OCI-LY7 (cell line): ENCODE data around the gene RHOD. TPM values are rescaled to one million over a fixed set of nuclear protein-coding genes. Genes with fewer than 3 reads are reported as not detected.

ENCODE experiments used
- BruUV-seq: library from RNA; stranded (reverse); fragments of 400-500 nt; replicated peaks from 2 replicates; lab custom pipeline; 2021; lab: Mats Ljungman, UMichigan
- CTCF ChIA-PET: fragments of 300-600 bp; sonication (Branson Sonifier 250); formaldehyde crosslinking; loops from one replicate; lab custom pipeline; 2022; ENCODE audit warnings: antibody characterized with exemption; ENCODE audit not compliant: unreplicated experiment; lab: Charles Lee
- POLR2A ChIA-PET: fragments of 300-600 bp; sonication (Branson Sonifier 250); formaldehyde crosslinking; loops from one replicate; lab custom pipeline; 2022; ENCODE audit warnings: antibody characterized with exemption; lab: Charles Lee
- DNase-seq: peaks from one replicate; pipeline ENCODE4 v3.0.0-alpha.2; 2015; ENCODE audit warnings: low spot score
- H2AFZ ChIP-seq: fragments of 200-600 bp; sonication (generic), shearing (Covaris generic); 2 replicates; pipeline ENCODE4 v1.6.1; 2014; ENCODE audit warnings: mild to moderate bottlenecking, antibody characterized with exemption, low read length, moderate library complexity
- H3K27ac ChIP-seq: fragments of 200-600 bp; sonication (generic); 2 replicates; pipeline ENCODE4 v1.5.1; 2014; ENCODE audit warnings: mixed run types, low read depth, mild to moderate bottlenecking, moderate library complexity, low read length, inconsistent platforms; ENCODE audit not compliant: poor library complexity, severe bottlenecking
- H3K36me3 ChIP-seq: fragments of 200-600 bp; sonication (generic); 2 replicates; pipeline ENCODE4 v1.6.1; 2014; ENCODE audit warnings: mild to moderate bottlenecking, antibody characterized with exemption, low read length, moderate library complexity, mixed read lengths; ENCODE audit not compliant: insufficient read depth
- H3K4me1 ChIP-seq: fragments of 200-600 bp; sonication (generic); 2 replicates; pipeline ENCODE4 v1.5.1; 2014; ENCODE audit warnings: mild to moderate bottlenecking, low read length; ENCODE audit not compliant: insufficient read depth, poor library complexity, severe bottlenecking
- H3K4me2 ChIP-seq: fragments of 200-600 bp; sonication (generic); 2 replicates; pipeline ENCODE4 v1.6.1; 2014; ENCODE audit warnings: mild to moderate bottlenecking, low read length
- H3K4me3 ChIP-seq: fragments of 200-600 bp; sonication (generic); 2 replicates; pipeline ENCODE4 v1.5.1; 2014; ENCODE audit warnings: mild to moderate bottlenecking, low read depth, low read length; ENCODE audit not compliant: poor library complexity, severe bottlenecking
- H3K79me2 ChIP-seq: fragments of 200-600 bp; sonication (generic); 2 replicates; pipeline ENCODE4 v1.6.1; 2016; ENCODE audit warnings: low read depth, mild to moderate bottlenecking, low read length, moderate library complexity, mixed read lengths; ENCODE audit not compliant: insufficient read depth
- H3K9me2 ChIP-seq: fragments of 200-600 bp; sonication (generic); 2 replicates; pipeline ENCODE4 v1.6.1; 2016; ENCODE audit warnings: mild to moderate bottlenecking, low read length, mixed read lengths; ENCODE audit not compliant: insufficient read depth
- H3K9me3 ChIP-seq: fragments of 200-600 bp; sonication (generic); 2 replicates; pipeline ENCODE4 v1.6.1; 2014; ENCODE audit warnings: mild to moderate bottlenecking, mixed run types, low read length, mixed read lengths
- H4K20me1 ChIP-seq: fragments of 200-600 bp; sonication (generic); 2 replicates; pipeline ENCODE4 v1.6.1; 2014; ENCODE audit warnings: mild to moderate bottlenecking, antibody characterized with exemption, low read length, moderate library complexity, mixed read lengths; ENCODE audit not compliant: insufficient read depth
- EZH2phosphoT487 ChIP-seq: fragments of 200-600 bp; sonication (generic); IDR thresholded peaks from 2 replicates; pipeline ENCODE4 v1.6.1; 2018; ENCODE audit warnings: low read depth, borderline replicate concordance, mild to moderate bottlenecking, mixed run types, antibody characterized with exemption, low read length, moderate library complexity, mixed read lengths
- intact Hi-C: fragments of 100-400 bp; cut with micrococcal nuclease; formaldehyde crosslinking; loops from one replicate; pipeline ENCODE4 v1.10.0; 2022; ENCODE audit not compliant: unreplicated experiment
- total RNA-seq, 2 experiments: library from RNA; depleted of rRNA in 1 of 2; stranded (reverse); fragments of >200 nt in 1 of 2; shearing (Covaris generic) in 1 of 2; gene quantifications; 2 replicates each; pipeline ENCODE4 v1.2.3, GENCODE V29; 2014 to 2022
- TF ChIP-seq, protein P1 (sequence below): fragments of 200-600 bp; sonication (generic); conservative IDR thresholded peaks from 2 replicates; pipeline ENCODE4 v1.5.1; 2014; ENCODE audit warnings: mild to moderate bottlenecking, antibody characterized with exemption, low read length, moderate library complexity, mixed read lengths

Gene RHOD
- total RNA-seq, 2 experiments from 2014 or later = not detected

DNA sequence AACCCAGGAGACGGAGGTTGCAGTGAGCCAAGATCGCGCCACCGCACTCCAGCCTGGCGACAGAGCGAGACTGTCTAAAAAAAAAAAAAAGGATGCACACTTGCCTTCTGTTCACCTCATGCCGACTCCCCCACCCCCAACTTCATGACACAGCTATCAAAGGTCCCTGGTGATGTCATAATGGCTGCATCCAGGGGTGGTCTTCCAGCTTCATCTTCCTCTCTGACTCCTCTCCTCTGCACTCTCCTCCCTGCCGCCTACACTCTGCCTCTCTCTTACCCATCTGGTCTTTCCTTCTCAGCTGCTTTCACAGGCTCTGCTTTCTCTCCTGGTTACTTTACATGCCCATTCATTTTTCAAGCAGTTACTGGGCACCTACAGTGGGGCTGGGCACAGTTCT is 46.0 kb downstream of the RHOD start:
- POLR2A ChIA-PET = interaction anchor here (0.7 kb wide), 2 partner anchors 22 to 75 kb away, joined by 3 read pairs; no protein-coding TSS in a partner anchor
- H3K4me3 ChIP-seq = no peak overlapping the region

DNA sequence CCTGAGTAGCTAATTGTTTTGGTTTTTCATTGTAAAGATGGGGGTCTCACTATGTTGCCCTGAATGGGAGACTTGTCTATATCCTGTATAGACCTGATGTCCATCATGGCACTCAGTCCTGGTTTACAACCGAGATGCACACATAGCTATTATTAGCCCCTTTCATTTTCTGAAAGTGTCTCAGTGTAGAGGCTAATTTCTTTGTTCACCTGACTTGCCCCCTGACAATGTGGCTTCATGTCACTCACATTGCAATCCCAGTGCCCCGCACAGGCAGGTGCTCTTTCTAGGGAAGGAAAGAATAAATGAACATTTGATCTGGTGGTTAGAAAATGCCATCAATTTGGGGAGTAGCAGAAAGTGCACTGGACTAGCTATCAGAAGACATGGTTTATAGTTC is 49.3 kb downstream of the RHOD start:
- H3K9me2 ChIP-seq = no peaks in the 10 kb centered on the region
- DNase-seq = no peak
- peak overlapping the region; percentile 11 for H2AFZ ChIP-seq
- no peak for TF ChIP-seq EZH2phosphoT487
- TF ChIP-seq, protein P1, sequence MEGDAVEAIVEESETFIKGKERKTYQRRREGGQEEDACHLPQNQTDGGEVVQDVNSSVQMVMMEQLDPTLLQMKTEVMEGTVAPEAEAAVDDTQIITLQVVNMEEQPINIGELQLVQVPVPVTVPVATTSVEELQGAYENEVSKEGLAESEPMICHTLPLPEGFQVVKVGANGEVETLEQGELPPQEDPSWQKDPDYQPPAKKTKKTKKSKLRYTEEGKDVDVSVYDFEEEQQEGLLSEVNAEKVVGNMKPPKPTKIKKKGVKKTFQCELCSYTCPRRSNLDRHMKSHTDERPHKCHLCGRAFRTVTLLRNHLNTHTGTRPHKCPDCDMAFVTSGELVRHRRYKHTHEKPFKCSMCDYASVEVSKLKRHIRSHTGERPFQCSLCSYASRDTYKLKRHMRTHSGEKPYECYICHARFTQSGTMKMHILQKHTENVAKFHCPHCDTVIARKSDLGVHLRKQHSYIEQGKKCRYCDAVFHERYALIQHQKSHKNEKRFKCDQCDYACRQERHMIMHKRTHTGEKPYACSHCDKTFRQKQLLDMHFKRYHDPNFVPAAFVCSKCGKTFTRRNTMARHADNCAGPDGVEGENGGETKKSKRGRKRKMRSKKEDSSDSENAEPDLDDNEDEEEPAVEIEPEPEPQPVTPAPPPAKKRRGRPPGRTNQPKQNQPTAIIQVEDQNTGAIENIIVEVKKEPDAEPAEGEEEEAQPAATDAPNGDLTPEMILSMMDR = no peak
- intact Hi-C loops = no loop called here
- no peak overlapping the region for H3K4me3 ChIP-seq
- no peak overlapping the region for H3K27ac ChIP-seq
- BruUV-seq = no TSS peak
- no peaks in the 10 kb centered on the region for H3K36me3 ChIP-seq
- CTCF ChIA-PET = interaction anchor here (0.9 kb wide), 1 partner anchor 20 kb away, joined by 3 read pairs; no protein-coding TSS in a partner anchor
- H4K20me1 ChIP-seq = no peaks in the 10 kb centered on the region
- peaks cover 4% of the 10 kb centered on the region for H3K4me1 ChIP-seq
- H3K79me2 ChIP-seq = no peaks in the 10 kb centered on the region
- no peak overlapping the region for H3K4me2 ChIP-seq
- POLR2A ChIA-PET = interaction anchor here (0.7 to 1.6 kb wide), 3 partner anchors 11 to 604 kb away, joined by 3 to 7 read pairs (median 3); no protein-coding TSS in a partner anchor
- H3K9me3 ChIP-seq = no peaks in the 10 kb centered on the region

More for the DNA sequence above, 46.0 kb downstream of the RHOD start:
- CTCF ChIA-PET = no interaction called here
- intact Hi-C loops = no loop called here
- Histone ChIP-seq H4K20me1 (no peaks in the 10 kb centered on the region), H3K79me2 (no peaks in the 10 kb centered on the region), H2AFZ (no peak overlapping the region), H3K4me2 (no peak overlapping the region), H3K4me1 (peaks cover 20% of the 10 kb centered on the region), H3K27ac (no peak overlapping the region), H3K9me3 (no peaks in the 10 kb centered on the region), H3K9me2 (no peaks in the 10 kb centered on the region), H3K36me3 (no peaks in the 10 kb centered on the region)
- BruUV-seq = no TSS peak
- TF ChIP-seq, protein P1 = no peak
- TF ChIP-seq EZH2phosphoT487 = no peak
- DNase-seq = no peak

DNA sequence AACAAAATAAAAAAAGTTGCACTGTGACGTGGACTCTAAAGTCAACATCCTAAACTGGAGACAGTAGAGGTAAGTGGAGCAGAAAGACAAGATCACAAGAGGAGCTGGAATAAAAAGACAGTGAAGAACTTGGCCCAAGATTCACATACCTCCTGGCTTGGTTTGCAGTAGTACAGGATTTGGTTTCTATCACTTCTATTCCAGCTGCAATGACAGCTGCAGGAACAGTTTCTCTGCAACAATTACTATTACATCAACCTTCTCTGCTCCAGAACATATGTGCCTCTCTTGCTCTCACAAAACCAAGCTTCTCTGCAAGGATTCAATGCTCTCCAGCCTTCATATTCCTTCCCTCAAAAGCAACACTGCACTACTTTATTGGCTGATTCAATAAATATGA is 54.6 kb downstream of the RHOD start:
- H3K36me3 ChIP-seq = no peaks in the 10 kb centered on the region
- no peaks in the 10 kb centered on the region for H3K9me2 ChIP-seq
- BruUV-seq = no TSS peak
- H3K9me3 ChIP-seq = no peaks in the 10 kb centered on the region
- intact Hi-C loops = no loop called here
- ChIA-PET POLR2A (no interaction called here), CTCF (no interaction called here)
- no peak overlapping the region for H3K27ac ChIP-seq
- TF ChIP-seq, protein P1 = no peak
- no peak for TF ChIP-seq EZH2phosphoT487
- H3K4me2 ChIP-seq = no peak overlapping the region
- H4K20me1 ChIP-seq = no peaks in the 10 kb centered on the region
- DNase-seq = no peak
- peaks cover 11% of the 10 kb centered on the region for H3K4me1 ChIP-seq
- no peak overlapping the region for H2AFZ ChIP-seq
- H3K79me2 ChIP-seq = no peaks in the 10 kb centered on the region
- H3K4me3 ChIP-seq = no peak overlapping the region
